Prostate gland (tissue), 2 donors: ENCODE results near the gene OR52H1.

ENCODE experiments used
- POLR2A ChIP-seq: fragments of 450-650 bp; IDR thresholded peaks from one replicate; pipeline ENCODE4 v1.6.1; 2016; ENCODE audit warnings: antibody characterized with exemption, mild to moderate bottlenecking
- POLR2AphosphoS5 ChIP-seq: sonication (generic); formaldehyde crosslinking; IDR thresholded peaks from one replicate; pipeline ENCODE4 v1.6.1; 2017; ENCODE audit warnings: antibody characterized with exemption
- TF ChIP-seq, protein P1 (sequence below), 4 experiments: fragments of 200-600 bp in 2 of 4; fragments of 450-650 bp in 2 of 4; sonication (generic) in 2 of 4; IDR thresholded peaks; 1 replicate in 3 of 4; 2 replicates in 1 of 4; pipeline ENCODE4 v1.5.1; 2016 to 2019; ENCODE audit warnings: antibody characterized with exemption in 4 of 4, mild to moderate bottlenecking in 2 of 4, moderate library complexity in 2 of 4

DNA sequence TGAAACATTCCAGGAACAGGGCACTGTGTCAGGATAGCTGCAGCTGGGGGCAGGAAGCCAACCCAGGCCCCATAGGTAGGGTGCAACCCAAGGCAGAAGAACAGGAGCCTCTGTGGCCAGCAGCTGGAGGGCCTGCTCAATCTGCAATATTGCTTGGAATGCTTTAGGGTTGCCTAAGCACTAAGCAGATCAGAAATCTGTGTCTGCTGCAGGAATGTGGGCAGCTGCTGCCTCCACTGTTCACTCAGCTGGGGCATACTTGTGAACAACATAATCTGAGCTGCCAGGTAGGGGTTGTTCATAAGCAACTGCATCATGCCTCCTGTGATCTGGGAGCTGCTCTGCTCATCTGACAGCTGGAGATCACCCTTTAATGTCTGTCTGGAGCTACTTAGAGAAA lies 33.5 kb downstream of the OR52H1 start:
- no peak for TF ChIP-seq POLR2A
- TF ChIP-seq, protein P1, sequence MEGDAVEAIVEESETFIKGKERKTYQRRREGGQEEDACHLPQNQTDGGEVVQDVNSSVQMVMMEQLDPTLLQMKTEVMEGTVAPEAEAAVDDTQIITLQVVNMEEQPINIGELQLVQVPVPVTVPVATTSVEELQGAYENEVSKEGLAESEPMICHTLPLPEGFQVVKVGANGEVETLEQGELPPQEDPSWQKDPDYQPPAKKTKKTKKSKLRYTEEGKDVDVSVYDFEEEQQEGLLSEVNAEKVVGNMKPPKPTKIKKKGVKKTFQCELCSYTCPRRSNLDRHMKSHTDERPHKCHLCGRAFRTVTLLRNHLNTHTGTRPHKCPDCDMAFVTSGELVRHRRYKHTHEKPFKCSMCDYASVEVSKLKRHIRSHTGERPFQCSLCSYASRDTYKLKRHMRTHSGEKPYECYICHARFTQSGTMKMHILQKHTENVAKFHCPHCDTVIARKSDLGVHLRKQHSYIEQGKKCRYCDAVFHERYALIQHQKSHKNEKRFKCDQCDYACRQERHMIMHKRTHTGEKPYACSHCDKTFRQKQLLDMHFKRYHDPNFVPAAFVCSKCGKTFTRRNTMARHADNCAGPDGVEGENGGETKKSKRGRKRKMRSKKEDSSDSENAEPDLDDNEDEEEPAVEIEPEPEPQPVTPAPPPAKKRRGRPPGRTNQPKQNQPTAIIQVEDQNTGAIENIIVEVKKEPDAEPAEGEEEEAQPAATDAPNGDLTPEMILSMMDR (IDR thresholded peaks at IDR 0.05), result no peak
- no peak for TF ChIP-seq POLR2AphosphoS5
